ENCODE measurements around the gene COL4A2.

Gene COL4A2

DNA sequence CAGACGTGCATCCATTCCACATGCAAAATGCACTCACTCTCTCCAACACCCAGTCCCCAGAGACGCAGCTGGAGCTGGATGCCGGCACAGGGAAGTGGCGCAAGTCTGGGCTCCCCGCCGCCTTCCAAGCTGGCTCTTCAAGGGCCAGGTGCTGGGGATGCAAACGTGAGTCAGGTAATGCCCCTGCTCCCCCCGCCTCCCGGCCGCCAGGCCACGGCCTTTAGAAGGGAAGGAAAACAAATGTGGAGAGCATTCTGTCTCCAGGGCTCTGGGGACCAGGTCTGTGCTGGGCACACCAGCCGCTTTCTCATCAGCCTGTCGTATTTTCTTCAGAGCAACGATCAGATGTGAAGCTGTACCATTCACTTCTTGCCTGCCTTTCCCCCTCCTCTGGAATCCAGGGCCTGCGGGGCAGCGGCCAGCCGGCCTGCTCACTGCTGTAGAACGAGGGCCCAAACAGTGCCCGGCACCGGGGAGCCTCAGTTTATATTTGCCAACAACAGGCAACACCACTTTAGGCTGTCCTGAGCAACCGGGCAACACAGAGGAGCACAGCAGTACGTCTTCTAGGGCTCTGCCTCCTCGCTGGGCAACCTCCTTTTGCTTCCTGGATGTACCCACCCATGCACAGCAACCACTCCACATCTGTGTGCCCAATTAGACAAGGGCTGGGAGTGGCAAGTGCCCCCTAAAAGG, 250.7 kb downstream of the COL4A2 start:
- DNase-seq (ENCODE audit: low read depth in 2 of 2): no peak

GRCh38 chr13:110559429-110559943, 252.4 kb downstream of the COL4A2 start:
- no peak for DNase-seq (ENCODE audit: low read depth in 2 of 2)

DNA sequence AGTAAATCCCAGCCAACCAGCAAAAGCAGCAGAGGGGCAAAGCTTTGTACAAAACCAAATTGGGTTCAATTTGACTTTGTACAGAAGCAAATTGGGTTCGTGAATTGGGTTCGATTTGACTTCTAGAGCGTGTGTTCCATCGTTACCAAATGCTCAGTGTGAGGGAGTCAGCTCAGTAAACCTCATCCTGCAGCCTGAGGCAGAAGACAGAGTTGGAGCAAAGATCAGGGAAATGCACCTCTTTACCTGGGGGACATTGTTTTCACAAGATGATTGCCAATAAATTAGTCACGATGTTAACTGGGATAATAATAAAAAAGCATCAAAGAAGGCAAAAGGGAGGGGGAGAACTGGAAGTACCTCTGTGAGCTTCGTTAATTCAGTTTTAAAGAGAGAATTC, 252.9 kb downstream of the COL4A2 start:
- no peak for DNase-seq (ENCODE audit: low read depth in 2 of 2)

DNA sequence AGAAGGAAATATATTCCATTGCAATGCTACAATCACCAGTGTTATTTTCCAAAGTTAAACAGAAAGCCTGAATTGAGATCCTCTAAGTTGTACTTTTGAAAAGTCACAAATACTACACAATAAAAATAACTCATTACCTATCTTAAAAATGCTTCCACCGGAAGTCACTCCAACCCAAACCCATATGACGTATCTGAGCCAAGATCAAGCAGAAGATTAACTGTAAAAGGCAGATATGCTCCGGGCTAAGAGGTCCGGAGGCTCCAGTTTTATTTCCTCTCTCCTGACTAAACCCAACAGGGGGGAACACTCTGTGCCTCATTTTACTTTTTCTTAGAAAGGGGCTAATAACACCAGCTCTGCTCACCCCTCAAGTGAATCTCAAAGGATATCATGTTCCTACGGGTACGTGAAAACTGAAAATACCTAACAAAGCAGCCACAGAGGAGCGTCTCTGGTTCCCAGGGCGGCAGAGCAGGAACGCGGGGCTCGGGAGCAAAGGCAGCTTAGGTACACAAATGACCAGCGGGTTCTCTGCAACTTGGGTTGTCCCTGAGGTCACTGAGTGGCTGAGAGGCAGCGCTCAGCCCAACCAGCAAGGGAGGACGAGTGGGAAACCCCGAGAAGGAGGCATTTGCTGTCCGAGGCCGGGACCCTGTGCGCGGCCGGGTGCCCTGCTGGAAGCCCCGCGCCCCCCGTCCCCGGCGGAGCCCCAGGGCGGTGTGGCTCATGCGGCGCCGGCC, 253.7 kb downstream of the COL4A2 start:
- no peak for DNase-seq (ENCODE audit: low read depth in 2 of 2)

- peak; percentile 19 to 61 for DNase-seq (ENCODE audit: low read depth in 2 of 2)
Measured at GRCh38 chr13:110561344-110562035, 254.4 kb downstream of the COL4A2 start, which contains the start of gene RAB20. Gene RAB20 (minus strand): TSS chr13:110561722. CDS start chr13:110561519, 203 bp downstream.

DNA sequence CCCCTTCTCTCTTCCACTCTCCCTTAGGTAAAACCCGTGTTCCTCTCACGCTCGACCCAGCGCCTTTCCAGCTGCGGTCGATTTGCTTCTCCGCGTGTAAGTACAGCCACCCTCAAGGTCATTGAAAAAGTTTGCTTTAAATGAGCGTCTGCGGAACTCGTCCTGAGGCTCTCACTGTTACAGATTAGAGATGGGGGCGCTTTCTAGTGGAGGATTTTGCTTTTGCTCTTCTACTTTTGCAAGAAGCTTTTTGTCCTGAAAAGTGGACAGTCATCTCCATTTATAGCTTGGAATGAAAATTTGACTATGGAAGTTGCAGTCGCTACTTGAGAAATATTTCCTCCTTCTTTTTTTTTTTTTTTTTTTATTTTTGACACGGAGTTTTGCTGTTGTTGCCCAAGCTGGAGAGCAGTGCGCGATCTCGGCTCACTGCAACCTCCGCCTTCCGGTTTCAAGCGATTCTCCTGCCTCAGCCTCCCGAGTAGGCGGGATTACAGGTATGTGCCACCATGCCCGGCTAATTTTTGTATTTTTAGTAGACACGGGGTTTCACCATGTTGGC, 255.0 kb downstream of the COL4A2 start:
- DNase-seq (ENCODE audit: low read depth in 2 of 2): no peak

Measured in stimulated activated CD4-positive, alpha-beta T cell treated with anti-CD3 and anti-CD28 coated beads, Interleukin-12 subunit alpha, Interleukin-12 subunit beta, amount 100 ng/mL, for 24 hours (primary cell).